Mammary epithelial cell (primary cell): ENCODE measurements around the gene HAL.

Experiments
- CTCF ChIP-seq, 2 donors: IDR thresholded peaks in 1 of 2; conservative IDR thresholded peaks in 1 of 2; 2 replicates each; pipeline ENCODE4 v1.5.1; 2011 to 2012; ENCODE audit warnings: inconsistent platforms in 2 of 2, low read length in 2 of 2, mild to moderate bottlenecking in 2 of 2, control low read depth in 1 of 2, low read depth in 1 of 2; ENCODE audit not compliant: insufficient read depth in 1 of 2; ENCODE audit errors: extremely low read depth in 1 of 2
- EZH2 ChIP-seq: IDR thresholded peaks from 2 replicates; pipeline ENCODE4 v1.6.1; 2012; ENCODE audit warnings: low read length, inconsistent platforms, borderline replicate concordance

GRCh38 chr12:96007729-96008128 lies 11.6 kb upstream of the HAL start:
- TF ChIP-seq CTCF (conservative IDR thresholded peaks at IDR 0.05 in 1 of 2, IDR thresholded peaks at IDR 0.05 in 1 of 2; ENCODE audit: extremely low read depth in 1 of 2, insufficient read depth in 1 of 2, low read depth in 1 of 2, low read length in 2 of 2) (no peak), EZH2 (no peak)
